SK-N-SH (cell line): ENCODE data around the gene SNRPB2. TPM values are rescaled to one million over a fixed set of nuclear protein-coding genes. Genes with fewer than 3 reads are reported as not detected.

Experiments
- CTCF ChIA-PET: fragments of 300-600, 350-600 bp; formaldehyde crosslinking; extraction: SDS; loops from one replicate; lab custom pipeline; 2021; lab: Yijun Ruan, JAX
- POLR2A ChIA-PET: fragments of 350-600 bp; sonication (Branson Sonifier 250); formaldehyde crosslinking; extraction: SDS; loops from one replicate; lab custom pipeline; 2020; ENCODE audit warnings: antibody characterized with exemption, inconsistent platforms; lab: Yijun Ruan, JAX
- DNase-seq: peaks from one replicate; pipeline ENCODE4 v3.0.0; 2012
- H2AFZ ChIP-seq: fragments of 200-600 bp; sonication (generic); 2 replicates; pipeline ENCODE4 v1.8.1; 2016; ENCODE audit warnings: antibody characterized with exemption, mild to moderate bottlenecking, low read depth
- H3F3A ChIP-seq: fragments of 200-600 bp; sonication (generic); replicated peaks from 2 replicates; pipeline ENCODE3; 2016; ENCODE audit warnings: antibody characterized with exemption, mild to moderate bottlenecking; ENCODE audit not compliant: insufficient read depth
- H3K27ac ChIP-seq, 2 experiments: fragments of 200-500 bp in 1 of 2; fragments of 200-600 bp in 1 of 2; sonication (Bioruptor generic) in 1 of 2; sonication (generic), shearing (Covaris generic) in 1 of 2; 2 replicates each; pipeline versions ENCODE4 v1.5.1 to v1.6.1; 2014 to 2016; ENCODE audit warnings: low read depth in 2 of 2, inconsistent platforms in 1 of 2, low read length in 1 of 2, mild to moderate bottlenecking in 1 of 2, mixed read lengths in 1 of 2
- H3K27me3 ChIP-seq: fragments of 200-600 bp; sonication (generic), shearing (Covaris generic); 2 replicates; pipeline ENCODE4 v1.6.1; 2016; ENCODE audit warnings: mixed run types; ENCODE audit not compliant: insufficient read depth
- H3K36me3 ChIP-seq, 2 experiments: fragments of 200-500 bp in 1 of 2; fragments of 200-600 bp in 1 of 2; sonication (Bioruptor generic) in 1 of 2; sonication (generic) in 1 of 2; replicated peaks in 1 of 2; 2 replicates each; pipeline versions ENCODE3 to v1.5.1; 2014 to 2016; ENCODE audit warnings: low read length in 1 of 2, mild to moderate bottlenecking in 1 of 2; ENCODE audit not compliant: insufficient read depth in 2 of 2, control insufficient read depth in 1 of 2
- H3K4me1 ChIP-seq, 2 experiments: fragments of 200-500 bp in 1 of 2; fragments of 200-600 bp in 1 of 2; sonication (Bioruptor generic) in 1 of 2; sonication (generic), shearing (Covaris generic) in 1 of 2; 2 replicates each; pipeline versions ENCODE4 v1.5.1 to v1.6.1; 2014 to 2016; ENCODE audit warnings: low read depth in 1 of 2, low read length in 1 of 2, mixed run types in 1 of 2; ENCODE audit not compliant: insufficient read depth in 2 of 2, control insufficient read depth in 1 of 2
- H3K4me2 ChIP-seq: fragments of 200-600 bp; sonication (generic), shearing (Covaris generic); 2 replicates; pipeline ENCODE4 v1.6.1; 2017; ENCODE audit warnings: mixed run types
- H3K4me3 ChIP-seq, 2 experiments: fragments of 200-500 bp in 1 of 2; fragments of 200-600 bp in 1 of 2; sonication (Bioruptor generic) in 1 of 2; sonication (generic), shearing (Covaris generic) in 1 of 2; 2 replicates each; pipeline versions ENCODE4 v1.5.1 to v1.8.1; 2014 to 2016; ENCODE audit warnings: low read depth in 2 of 2, inconsistent platforms in 1 of 2, low read length in 1 of 2, mild to moderate bottlenecking in 1 of 2, mixed read lengths in 1 of 2, moderate library complexity in 1 of 2
- H3K79me2 ChIP-seq: fragments of 200-600 bp; sonication (generic); 2 replicates; pipeline ENCODE4 v1.8.1; 2017; ENCODE audit warnings: mild to moderate bottlenecking; ENCODE audit not compliant: insufficient read depth
- H3K9ac ChIP-seq: fragments of 200-600 bp; sonication (generic); 2 replicates; pipeline ENCODE4 v1.6.1; 2017; ENCODE audit warnings: mixed run types
- H3K9me2 ChIP-seq: fragments of 200-600 bp; sonication (generic); 2 replicates; pipeline ENCODE4 v1.6.1; 2017; ENCODE audit warnings: mixed run types
- H3K9me3 ChIP-seq: fragments of 200-600 bp; sonication (generic); 2 replicates; pipeline ENCODE4 v1.6.1; 2017; ENCODE audit warnings: mixed run types, mild to moderate bottlenecking, moderate library complexity
- H4K20me1 ChIP-seq: fragments of 200-600 bp; sonication (generic); 2 replicates; pipeline ENCODE4 v1.6.1; 2017; ENCODE audit warnings: mild to moderate bottlenecking, mixed run types; ENCODE audit not compliant: insufficient read depth
- ELF1 ChIP-seq: IDR thresholded peaks from 2 replicates; pipeline ENCODE4 v1.4.0; 2012
- EP300 ChIP-seq, 2 experiments: IDR thresholded peaks; 2 replicates each; pipeline versions ENCODE4 v1.4.0 to v1.6.1; 2012; ENCODE audit warnings: borderline replicate concordance in 1 of 2, low read depth in 1 of 2, low read length in 1 of 2
- EZH2phosphoT487 ChIP-seq: fragments of 200-600 bp; sonication (generic); IDR thresholded peaks from 2 replicates; pipeline ENCODE4 v1.6.1; 2017; ENCODE audit warnings: low read depth, mixed run types, mild to moderate bottlenecking, antibody characterized with exemption, moderate library complexity, borderline replicate concordance
- FOXM1 ChIP-seq: IDR thresholded peaks from 2 replicates; pipeline ENCODE4 v1.4.0; 2012; ENCODE audit warnings: low read depth, mild to moderate bottlenecking
- GATA2 ChIP-seq: sonication (generic); formaldehyde crosslinking; IDR thresholded peaks from 2 replicates; pipeline ENCODE4 v1.5.0; 2020; ENCODE audit warnings: mild to moderate bottlenecking, missing genetic modification reagents
- IRF3 ChIP-seq: fragments of 150-350 bp; IDR thresholded peaks from 2 replicates; pipeline ENCODE4 v1.6.1; 2016; ENCODE audit warnings: mild to moderate bottlenecking, low read depth, low read length
- MXI1 ChIP-seq: IDR thresholded peaks from 2 replicates; pipeline ENCODE4 v1.6.1; 2012; ENCODE audit warnings: mild to moderate bottlenecking, low read depth, low read length, improper control_type of control experiment
- NRF1 ChIP-seq: IDR thresholded peaks from 2 replicates; pipeline ENCODE4 v1.6.1; 2012; ENCODE audit warnings: low read depth, mild to moderate bottlenecking, low read length
- RFX5 ChIP-seq: IDR thresholded peaks from 2 replicates; pipeline ENCODE4 v1.6.1; 2012; ENCODE audit warnings: mild to moderate bottlenecking, improper control_type of control experiment, low read length
- RXRA ChIP-seq: IDR thresholded peaks from 2 replicates; pipeline ENCODE4 v1.4.0; 2012; ENCODE audit warnings: low read depth, mild to moderate bottlenecking, borderline replicate concordance
- TEAD4 ChIP-seq: IDR thresholded peaks from 2 replicates; pipeline ENCODE4 v1.4.0; 2012; ENCODE audit warnings: mild to moderate bottlenecking, borderline replicate concordance; ENCODE audit not compliant: insufficient read depth
- YY1 ChIP-seq: IDR thresholded peaks from 2 replicates; pipeline ENCODE4 v1.4.0; 2012; ENCODE audit warnings: low read depth, mild to moderate bottlenecking
- WGBS: methylation state at CpG from one replicate; pipeline ENCODE4 v1.1.6; 2017; ENCODE audit warnings: low lambda C conversion rate; 5-methylcytosine and 5-hydroxymethylcytosine counted together
- polyA plus RNA-seq, 3 experiments: library from polyadenylated mRNA; depleted of rRNA; stranded (reverse); fragments of >200 nt; gene quantifications; 2 replicates each; pipeline ENCODE4 v1.2.3, GENCODE V29; 2012
- TF ChIP-seq, protein P1 (sequence below): IDR thresholded peaks from 2 replicates; pipeline ENCODE4 v1.4.0; 2012; ENCODE audit warnings: low read depth, borderline replicate concordance
- TF ChIP-seq, protein P2 (sequence below): IDR thresholded peaks from 2 replicates; pipeline ENCODE4 v1.6.1; 2012; ENCODE audit warnings: mild to moderate bottlenecking, low read depth, low read length, moderate library complexity

Gene SNRPB2
- polyA plus RNA-seq, 1 of the 3 experiments (the other 2 are of a cell fraction), result 46.6 TPM

GRCh38 chr20:16771213-16771612, 41.4 kb downstream of the SNRPB2 start (continued):
- TF ChIP-seq IRF3 (no peak), TEAD4 (no peak), RFX5 (no peak), ELF1 (no peak), YY1 (no peak), EP300 (IDR thresholded peaks at IDR 0.05; ENCODE audit: borderline replicate concordance in 1 of 2, low read depth in 1 of 2, low read length in 1 of 2) (no peak), MXI1 (no peak)
- TF ChIP-seq, protein P1, sequence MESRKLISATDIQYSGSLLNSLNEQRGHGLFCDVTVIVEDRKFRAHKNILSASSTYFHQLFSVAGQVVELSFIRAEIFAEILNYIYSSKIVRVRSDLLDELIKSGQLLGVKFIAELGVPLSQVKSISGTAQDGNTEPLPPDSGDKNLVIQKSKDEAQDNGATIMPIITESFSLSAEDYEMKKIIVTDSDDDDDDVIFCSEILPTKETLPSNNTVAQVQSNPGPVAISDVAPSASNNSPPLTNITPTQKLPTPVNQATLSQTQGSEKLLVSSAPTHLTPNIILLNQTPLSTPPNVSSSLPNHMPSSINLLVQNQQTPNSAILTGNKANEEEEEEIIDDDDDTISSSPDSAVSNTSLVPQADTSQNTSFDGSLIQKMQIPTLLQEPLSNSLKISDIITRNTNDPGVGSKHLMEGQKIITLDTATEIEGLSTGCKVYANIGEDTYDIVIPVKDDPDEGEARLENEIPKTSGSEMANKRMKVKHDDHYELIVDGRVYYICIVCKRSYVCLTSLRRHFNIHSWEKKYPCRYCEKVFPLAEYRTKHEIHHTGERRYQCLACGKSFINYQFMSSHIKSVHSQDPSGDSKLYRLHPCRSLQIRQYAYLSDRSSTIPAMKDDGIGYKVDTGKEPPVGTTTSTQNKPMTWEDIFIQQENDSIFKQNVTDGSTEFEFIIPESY, result no peak

- H3K36me3 ChIP-seq, result no peaks in the 10 kb centered on the region
- no peaks in the 10 kb centered on the region for H3K79me2 ChIP-seq
- no peak overlapping the region for H3K9ac ChIP-seq
- H3K9me3 ChIP-seq, result no peaks in the 10 kb centered on the region
- TF ChIP-seq NRF1 (no peak), RXRA (no peak), GATA2 (CRISPR knock-in tag) (no peak), ELF1 (no peak), FOXM1 (no peak), EZH2phosphoT487 (no peak), IRF3 (no peak)
- TF ChIP-seq, protein P2, sequence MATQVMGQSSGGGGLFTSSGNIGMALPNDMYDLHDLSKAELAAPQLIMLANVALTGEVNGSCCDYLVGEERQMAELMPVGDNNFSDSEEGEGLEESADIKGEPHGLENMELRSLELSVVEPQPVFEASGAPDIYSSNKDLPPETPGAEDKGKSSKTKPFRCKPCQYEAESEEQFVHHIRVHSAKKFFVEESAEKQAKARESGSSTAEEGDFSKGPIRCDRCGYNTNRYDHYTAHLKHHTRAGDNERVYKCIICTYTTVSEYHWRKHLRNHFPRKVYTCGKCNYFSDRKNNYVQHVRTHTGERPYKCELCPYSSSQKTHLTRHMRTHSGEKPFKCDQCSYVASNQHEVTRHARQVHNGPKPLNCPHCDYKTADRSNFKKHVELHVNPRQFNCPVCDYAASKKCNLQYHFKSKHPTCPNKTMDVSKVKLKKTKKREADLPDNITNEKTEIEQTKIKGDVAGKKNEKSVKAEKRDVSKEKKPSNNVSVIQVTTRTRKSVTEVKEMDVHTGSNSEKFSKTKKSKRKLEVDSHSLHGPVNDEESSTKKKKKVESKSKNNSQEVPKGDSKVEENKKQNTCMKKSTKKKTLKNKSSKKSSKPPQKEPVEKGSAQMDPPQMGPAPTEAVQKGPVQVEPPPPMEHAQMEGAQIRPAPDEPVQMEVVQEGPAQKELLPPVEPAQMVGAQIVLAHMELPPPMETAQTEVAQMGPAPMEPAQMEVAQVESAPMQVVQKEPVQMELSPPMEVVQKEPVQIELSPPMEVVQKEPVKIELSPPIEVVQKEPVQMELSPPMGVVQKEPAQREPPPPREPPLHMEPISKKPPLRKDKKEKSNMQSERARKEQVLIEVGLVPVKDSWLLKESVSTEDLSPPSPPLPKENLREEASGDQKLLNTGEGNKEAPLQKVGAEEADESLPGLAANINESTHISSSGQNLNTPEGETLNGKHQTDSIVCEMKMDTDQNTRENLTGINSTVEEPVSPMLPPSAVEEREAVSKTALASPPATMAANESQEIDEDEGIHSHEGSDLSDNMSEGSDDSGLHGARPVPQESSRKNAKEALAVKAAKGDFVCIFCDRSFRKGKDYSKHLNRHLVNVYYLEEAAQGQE, result no peak
- TF ChIP-seq, protein P1, result no peak
- ChIA-PET CTCF (interaction anchor here (0.6 to 3.2 kb wide), 2 partner anchors 14 to 119 kb away, joined by 4 to 14 read pairs; no protein-coding TSS in a partner anchor), POLR2A (no interaction called here)
- H3K4me1 ChIP-seq, result no peaks in the 10 kb centered on the region
- H3K4me3 ChIP-seq, result no peak overlapping the region
- H3F3A ChIP-seq, result no peaks in the 10 kb centered on the region
- no peaks in the 10 kb centered on the region for H3K27me3 ChIP-seq
- 23% methylated on average over 1 of the region's 1 CpG for WGBS
- H3K4me2 ChIP-seq, result no peak overlapping the region
- H4K20me1 ChIP-seq, result no peaks in the 10 kb centered on the region
- DNase-seq, result no peak
- H3K9me2 ChIP-seq, result no peaks in the 10 kb centered on the region
- no peak overlapping the region for H2AFZ ChIP-seq
- no peak overlapping the region for H3K27ac ChIP-seq
Measured at GRCh38 chr20:16775961-16776360, 46.1 kb downstream of the SNRPB2 start.
